Chondrocyte (in vitro differentiated cells): Measurements from ENCODE around the gene ADCYAP1R1. TPM values are rescaled to one million over a fixed set of nuclear protein-coding genes. Genes with fewer than 3 reads are reported as not detected.

ENCODE experiments used
- DNase-seq: peaks from one replicate; pipeline ENCODE4 v3.0.0; 2021; ENCODE audit warnings: mixed read lengths, low spot score
- H3K27ac Mint-ChIP-seq: one replicate; pipeline ENCODE4 v1.8.0; 2021; ENCODE audit warnings: mild to moderate bottlenecking, moderate library complexity, mixed read lengths; ENCODE audit not compliant: unreplicated experiment
- H3K27me3 Mint-ChIP-seq: 2 replicates; pipeline ENCODE4 v1.8.0; 2021; ENCODE audit warnings: low read depth, mixed read lengths
- H3K36me3 Mint-ChIP-seq: 2 replicates; pipeline ENCODE4 v1.8.0; 2021; ENCODE audit warnings: low read depth, mixed read lengths
- H3K4me1 Mint-ChIP-seq: 2 replicates; pipeline ENCODE4 v1.8.0; 2021; ENCODE audit warnings: low read depth, mild to moderate bottlenecking, mixed read lengths
- H3K4me3 Mint-ChIP-seq: one replicate; pipeline ENCODE4 v1.8.0; 2021; ENCODE audit warnings: mild to moderate bottlenecking, moderate library complexity, mixed read lengths; ENCODE audit not compliant: unreplicated experiment
- H3K9me3 Mint-ChIP-seq: 2 replicates; pipeline ENCODE4 v1.8.0; 2021; ENCODE audit warnings: low read depth, mixed read lengths
- CTCF ChIP-seq: fragments of 200-600 bp; sonication (generic); IDR thresholded peaks from 2 replicates; pipeline ENCODE4 v1.5.0; 2021; ENCODE audit warnings: antibody characterized with exemption, mild to moderate bottlenecking, moderate library complexity
- total RNA-seq: library from RNA; stranded (reverse); gene quantifications from 3 replicates; pipeline ENCODE4 v1.2.1, GENCODE V29; 2021

The ADCYAP1R1 gene
- total RNA-seq, 1 donor from 2014 or later = not detected

DNA sequence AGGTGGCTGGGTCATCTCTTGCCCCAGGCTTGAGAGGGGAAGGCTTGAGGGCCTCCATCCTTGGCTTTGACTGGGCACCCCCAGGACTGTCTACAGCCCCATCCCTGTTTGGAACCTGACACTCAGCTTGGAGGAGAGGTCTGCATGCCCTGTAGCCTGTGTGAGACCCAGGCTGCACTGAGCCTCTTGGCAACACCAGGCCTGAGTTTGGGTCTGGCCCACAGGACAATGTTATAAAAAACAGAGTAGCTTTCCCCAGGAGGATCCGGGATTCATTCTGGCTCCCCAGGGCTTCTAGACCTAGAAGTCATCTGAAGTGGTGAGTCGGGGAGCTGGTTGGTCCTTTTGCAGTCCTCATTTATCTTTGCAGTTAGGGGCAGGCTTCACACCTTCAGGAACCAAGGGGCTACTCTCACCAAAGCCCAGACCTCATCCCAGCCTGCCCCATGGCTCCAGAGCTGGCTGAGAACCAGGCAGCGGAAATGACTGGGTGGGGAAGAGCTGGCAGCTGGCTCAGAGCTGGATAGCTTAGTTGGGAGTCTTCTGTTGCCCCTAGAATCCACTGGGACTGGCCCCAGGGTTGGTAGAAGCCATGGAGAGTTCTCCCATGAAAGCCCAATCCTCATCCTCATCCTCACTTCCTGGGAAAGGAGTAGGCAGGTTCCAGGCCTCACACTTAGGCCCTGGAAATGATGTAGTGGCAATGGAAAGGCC lies 68.8 kb downstream of the ADCYAP1R1 start:
- no peak for TF ChIP-seq CTCF
- Mint-ChIP-seq H3K27ac (no peak overlapping the region), H3K9me3 (no peaks in the 10 kb centered on the region), H3K4me1 (peaks cover 6% of the 10 kb centered on the region), H3K4me3 (no peak overlapping the region), H3K36me3 (no peaks in the 10 kb centered on the region), H3K27me3 (peaks cover 50% of the 10 kb centered on the region)
- no peak for DNase-seq

GRCh38 chr7:31121601-31122000 lies 69.5 kb downstream of the ADCYAP1R1 start:
- no peak for TF ChIP-seq CTCF
- no peaks in the 10 kb centered on the region for H3K9me3 Mint-ChIP-seq
- H3K4me1 Mint-ChIP-seq = peaks cover 6% of the 10 kb centered on the region
- no peak for DNase-seq
- no peak overlapping the region for H3K27ac Mint-ChIP-seq
- no peaks in the 10 kb centered on the region for H3K36me3 Mint-ChIP-seq
- peaks cover 48% of the 10 kb centered on the region for H3K27me3 Mint-ChIP-seq
- no peak overlapping the region for H3K4me3 Mint-ChIP-seq

DNA sequence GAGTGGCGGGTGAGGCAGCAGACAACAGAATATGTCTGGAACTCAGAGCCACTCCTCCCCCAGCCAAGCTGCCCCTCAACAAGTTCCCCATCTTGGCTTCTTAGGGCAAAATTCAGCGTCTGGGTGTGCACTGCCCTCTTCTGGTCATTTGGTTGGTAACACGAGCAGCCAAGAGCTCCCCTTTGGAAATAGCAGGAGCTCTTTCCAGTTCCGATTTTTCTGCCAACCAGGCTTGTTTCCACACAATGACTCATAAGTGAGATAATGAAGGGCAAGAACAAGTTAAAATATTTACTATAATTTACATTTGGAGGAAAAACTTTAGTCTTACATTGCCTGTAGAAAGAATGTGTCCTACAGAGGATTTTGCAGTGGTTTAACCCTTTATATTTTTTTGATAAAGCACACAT lies 70.5 kb downstream of the ADCYAP1R1 start:
- no peak for DNase-seq
- H3K4me3 Mint-ChIP-seq = no peak overlapping the region
- peaks cover 6% of the 10 kb centered on the region for H3K4me1 Mint-ChIP-seq
- H3K36me3 Mint-ChIP-seq = no peaks in the 10 kb centered on the region
- no peaks in the 10 kb centered on the region for H3K9me3 Mint-ChIP-seq
- peaks cover 40% of the 10 kb centered on the region for H3K27me3 Mint-ChIP-seq
- no peak overlapping the region for H3K27ac Mint-ChIP-seq
- TF ChIP-seq CTCF = peak; percentile 97

GRCh38 chr7:31123321-31123720 lies 71.2 kb downstream of the ADCYAP1R1 start:
- H3K27me3 Mint-ChIP-seq = peaks cover 38% of the 10 kb centered on the region
- H3K27ac Mint-ChIP-seq = no peak overlapping the region
- no peak for TF ChIP-seq CTCF
- no peak overlapping the region for H3K4me3 Mint-ChIP-seq
- no peak for DNase-seq
- no peaks in the 10 kb centered on the region for H3K9me3 Mint-ChIP-seq
- H3K4me1 Mint-ChIP-seq = peaks cover 6% of the 10 kb centered on the region
- H3K36me3 Mint-ChIP-seq = no peaks in the 10 kb centered on the region

DNA sequence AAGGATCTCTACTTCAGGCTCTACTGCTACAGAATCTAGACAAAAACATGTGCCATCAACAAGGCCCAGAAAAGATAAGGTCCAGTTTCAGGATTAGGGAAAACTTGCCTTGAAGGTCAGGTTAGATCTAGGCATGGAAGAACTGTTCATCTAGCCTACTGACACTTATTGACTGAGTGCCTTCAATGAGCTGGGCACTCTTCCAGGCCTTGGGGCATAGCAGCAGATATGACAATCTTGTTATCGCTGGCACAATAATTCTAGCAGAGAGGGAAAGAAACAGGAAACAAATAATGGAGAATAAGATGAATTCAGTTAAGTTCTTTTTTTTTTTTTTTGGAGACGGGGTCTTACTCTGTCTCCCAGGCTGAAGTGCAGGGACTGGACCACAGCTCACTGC lies 71.6 kb downstream of the ADCYAP1R1 start:
- no peak for TF ChIP-seq CTCF
- H3K27me3 Mint-ChIP-seq = peaks cover 38% of the 10 kb centered on the region

More for the DNA sequence above, 71.6 kb downstream of the ADCYAP1R1 start:
- Mint-ChIP-seq H3K9me3 (no peaks in the 10 kb centered on the region), H3K27ac (no peak overlapping the region), H3K36me3 (no peaks in the 10 kb centered on the region), H3K4me1 (peaks cover 3% of the 10 kb centered on the region), H3K4me3 (no peak overlapping the region)
- no peak for DNase-seq
